B cell (primary cell): ENCODE measurements around the gene ZDHHC11.

ENCODE experiments used
- CTCF ChIP-seq: fragments of 200-600 bp; IDR thresholded peaks from one replicate; pipeline ENCODE4 v1.8.0; 2022; ENCODE audit warnings: antibody characterized with exemption, mild to moderate bottlenecking
- EZH2 ChIP-seq: IDR thresholded peaks from 2 replicates; pipeline ENCODE4 v1.6.1; 2012; ENCODE audit warnings: borderline replicate concordance, low read depth, mild to moderate bottlenecking, moderate library complexity, low read length; ENCODE audit not compliant: insufficient read depth, poor library complexity, severe bottlenecking

- TF ChIP-seq CTCF (no peak), EZH2 (no peak)
These were observed 30.5 kb downstream of the ZDHHC11 start for GRCh38 chr5:820245-820644.
